HFF-Myc (cell line): ENCODE measurements around the gene HYAL3.

Experiments used
- DNase-seq: peaks from one replicate; pipeline ENCODE4 v3.0.0-alpha.2; 2011; ENCODE audit warnings: low read depth; ENCODE audit errors: extremely low read depth
- H3K4me3 ChIP-seq: replicated peaks from 2 replicates; pipeline ENCODE4 v1.5.1; 2011; ENCODE audit warnings: low read depth, mild to moderate bottlenecking, control low read depth, low read length
- TF ChIP-seq, protein P1 (sequence below): IDR thresholded peaks from 2 replicates; pipeline ENCODE4 v1.5.1; 2012; ENCODE audit warnings: mild to moderate bottlenecking, low read depth, low read length, control low read depth; ENCODE audit errors: missing control alignments

The HYAL3 gene

GRCh38 chr3:50299929-50300680 lies 900 bp upstream of the HYAL3 start:
- DNase-seq = no peak
- peak overlapping the region; percentile 38 for H3K4me3 ChIP-seq
- TF ChIP-seq, protein P1, sequence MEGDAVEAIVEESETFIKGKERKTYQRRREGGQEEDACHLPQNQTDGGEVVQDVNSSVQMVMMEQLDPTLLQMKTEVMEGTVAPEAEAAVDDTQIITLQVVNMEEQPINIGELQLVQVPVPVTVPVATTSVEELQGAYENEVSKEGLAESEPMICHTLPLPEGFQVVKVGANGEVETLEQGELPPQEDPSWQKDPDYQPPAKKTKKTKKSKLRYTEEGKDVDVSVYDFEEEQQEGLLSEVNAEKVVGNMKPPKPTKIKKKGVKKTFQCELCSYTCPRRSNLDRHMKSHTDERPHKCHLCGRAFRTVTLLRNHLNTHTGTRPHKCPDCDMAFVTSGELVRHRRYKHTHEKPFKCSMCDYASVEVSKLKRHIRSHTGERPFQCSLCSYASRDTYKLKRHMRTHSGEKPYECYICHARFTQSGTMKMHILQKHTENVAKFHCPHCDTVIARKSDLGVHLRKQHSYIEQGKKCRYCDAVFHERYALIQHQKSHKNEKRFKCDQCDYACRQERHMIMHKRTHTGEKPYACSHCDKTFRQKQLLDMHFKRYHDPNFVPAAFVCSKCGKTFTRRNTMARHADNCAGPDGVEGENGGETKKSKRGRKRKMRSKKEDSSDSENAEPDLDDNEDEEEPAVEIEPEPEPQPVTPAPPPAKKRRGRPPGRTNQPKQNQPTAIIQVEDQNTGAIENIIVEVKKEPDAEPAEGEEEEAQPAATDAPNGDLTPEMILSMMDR = no peak

DNA sequence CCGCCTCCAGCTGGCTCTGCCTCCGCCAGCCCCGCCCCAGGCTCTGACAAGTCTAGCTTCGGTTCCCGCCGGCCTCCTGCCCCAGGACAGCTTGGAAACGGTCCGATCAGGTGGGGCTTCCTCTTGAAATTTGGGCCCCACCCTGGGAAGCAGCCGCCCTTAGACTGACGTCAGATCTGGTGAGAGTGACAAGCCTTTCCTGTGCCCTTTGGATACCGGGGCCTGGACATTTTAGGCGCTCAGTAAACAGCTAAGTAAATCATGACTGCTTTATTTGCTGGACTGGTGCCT lies 378 bp upstream of the HYAL3 start:
- no peak for DNase-seq
- peak overlapping the region; percentile 38 for H3K4me3 ChIP-seq
- TF ChIP-seq, protein P1 = no peak

DNA sequence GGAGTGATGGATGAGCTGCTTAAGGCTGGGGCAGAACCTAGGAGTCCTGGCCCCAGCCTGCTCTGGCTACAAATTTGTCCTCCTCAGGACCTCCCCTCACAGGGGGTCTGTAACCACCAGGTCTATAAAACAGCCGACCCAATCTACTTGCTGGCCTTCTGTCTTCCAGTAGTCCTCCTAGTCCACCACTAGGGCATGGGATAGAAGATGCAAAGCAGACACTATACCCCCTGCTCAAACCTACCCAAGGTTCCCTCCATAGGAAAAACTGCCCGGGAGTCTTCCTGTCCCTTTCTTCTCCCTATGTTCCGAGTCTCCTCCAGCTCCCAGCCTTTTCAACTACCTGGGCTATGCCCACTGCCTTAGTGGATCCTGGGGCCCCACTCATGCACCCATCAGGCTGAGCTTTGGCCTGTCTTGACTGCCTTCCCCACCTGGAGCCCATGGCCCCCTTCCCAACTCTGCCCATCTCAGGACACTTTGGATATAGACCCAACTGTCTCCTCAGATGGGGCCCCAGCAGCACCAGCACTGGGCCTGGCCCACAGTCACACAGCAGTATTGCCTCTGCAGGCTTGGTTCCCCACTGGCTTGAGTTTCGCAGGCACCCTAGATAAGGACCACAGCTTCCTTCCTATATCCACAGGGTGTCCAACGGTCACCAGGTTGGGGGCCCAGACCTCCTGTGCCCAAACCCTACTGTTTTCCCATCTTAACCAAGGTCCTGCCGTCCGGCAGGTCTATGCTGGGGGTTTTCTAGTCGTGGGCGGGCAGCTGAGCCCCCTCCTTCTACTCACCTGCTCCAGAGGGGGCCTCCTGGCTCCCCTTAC lies 1.1 kb downstream of the HYAL3 start:
- peak overlapping the region; percentile 76 for H3K4me3 ChIP-seq
- TF ChIP-seq, protein P1 = peak; percentile 7
- no peak for DNase-seq

- DNase-seq = no peak
- H3K4me3 ChIP-seq = no peak overlapping the region
- TF ChIP-seq, protein P1 = no peak
These were observed 1.8 kb downstream of the HYAL3 start for GRCh38 chr3:50297384-50297775.

DNA sequence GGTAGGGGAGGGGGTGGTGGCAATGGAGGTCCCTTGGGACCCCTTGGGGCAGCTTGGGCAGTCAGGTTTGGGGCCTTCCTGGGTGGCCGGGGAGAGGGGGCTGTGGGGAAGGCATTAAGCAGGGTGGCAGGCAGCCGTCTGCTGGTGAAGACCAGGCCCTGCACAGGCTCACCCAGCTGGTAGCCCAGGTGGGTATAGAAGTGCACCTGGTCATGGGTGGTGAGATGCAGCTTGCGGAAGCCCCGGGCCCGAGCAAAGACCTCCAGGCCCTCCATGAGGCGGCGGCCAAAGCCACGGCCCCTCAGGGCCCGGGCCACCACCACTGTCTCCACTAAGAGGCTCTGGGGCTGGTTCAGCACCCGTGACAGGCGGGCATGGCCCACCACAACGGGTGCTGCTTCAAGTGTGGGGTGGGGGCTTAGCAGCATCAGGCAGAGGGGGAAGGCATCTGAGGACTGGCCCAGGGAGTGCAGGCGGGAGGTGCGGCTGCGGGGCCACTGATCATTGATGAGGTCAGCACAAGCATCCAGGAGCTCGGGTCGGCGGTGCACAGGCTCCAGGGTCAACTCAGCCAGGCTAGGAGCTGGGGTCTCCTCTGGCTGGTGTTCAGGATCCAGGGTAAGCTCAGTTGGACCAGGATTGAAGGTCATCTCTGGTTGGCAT lies 2.4 kb downstream of the HYAL3 start:
- no peak for DNase-seq
- TF ChIP-seq, protein P1 = no peak

GRCh38 chr3:50295553-50296431 lies 3.4 kb downstream of the HYAL3 start:
- TF ChIP-seq, protein P1 = no peak
- DNase-seq = no peak
- H3K4me3 ChIP-seq = no peak overlapping the region

More for the DNA sequence above, 2.4 kb downstream of the HYAL3 start:
- no peak overlapping the region for H3K4me3 ChIP-seq
